NCI-H226 (cell line): Measurements from ENCODE around the gene TUFT1.

Experiments
- DNase-seq: peaks from one replicate; pipeline ENCODE4 v3.0.0-alpha.2; 2015

Gene TUFT1, protein sequence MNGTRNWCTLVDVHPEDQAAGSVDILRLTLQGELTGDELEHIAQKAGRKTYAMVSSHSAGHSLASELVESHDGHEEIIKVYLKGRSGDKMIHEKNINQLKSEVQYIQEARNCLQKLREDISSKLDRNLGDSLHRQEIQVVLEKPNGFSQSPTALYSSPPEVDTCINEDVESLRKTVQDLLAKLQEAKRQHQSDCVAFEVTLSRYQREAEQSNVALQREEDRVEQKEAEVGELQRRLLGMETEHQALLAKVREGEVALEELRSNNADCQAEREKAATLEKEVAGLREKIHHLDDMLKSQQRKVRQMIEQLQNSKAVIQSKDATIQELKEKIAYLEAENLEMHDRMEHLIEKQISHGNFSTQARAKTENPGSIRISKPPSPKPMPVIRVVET

DNA sequence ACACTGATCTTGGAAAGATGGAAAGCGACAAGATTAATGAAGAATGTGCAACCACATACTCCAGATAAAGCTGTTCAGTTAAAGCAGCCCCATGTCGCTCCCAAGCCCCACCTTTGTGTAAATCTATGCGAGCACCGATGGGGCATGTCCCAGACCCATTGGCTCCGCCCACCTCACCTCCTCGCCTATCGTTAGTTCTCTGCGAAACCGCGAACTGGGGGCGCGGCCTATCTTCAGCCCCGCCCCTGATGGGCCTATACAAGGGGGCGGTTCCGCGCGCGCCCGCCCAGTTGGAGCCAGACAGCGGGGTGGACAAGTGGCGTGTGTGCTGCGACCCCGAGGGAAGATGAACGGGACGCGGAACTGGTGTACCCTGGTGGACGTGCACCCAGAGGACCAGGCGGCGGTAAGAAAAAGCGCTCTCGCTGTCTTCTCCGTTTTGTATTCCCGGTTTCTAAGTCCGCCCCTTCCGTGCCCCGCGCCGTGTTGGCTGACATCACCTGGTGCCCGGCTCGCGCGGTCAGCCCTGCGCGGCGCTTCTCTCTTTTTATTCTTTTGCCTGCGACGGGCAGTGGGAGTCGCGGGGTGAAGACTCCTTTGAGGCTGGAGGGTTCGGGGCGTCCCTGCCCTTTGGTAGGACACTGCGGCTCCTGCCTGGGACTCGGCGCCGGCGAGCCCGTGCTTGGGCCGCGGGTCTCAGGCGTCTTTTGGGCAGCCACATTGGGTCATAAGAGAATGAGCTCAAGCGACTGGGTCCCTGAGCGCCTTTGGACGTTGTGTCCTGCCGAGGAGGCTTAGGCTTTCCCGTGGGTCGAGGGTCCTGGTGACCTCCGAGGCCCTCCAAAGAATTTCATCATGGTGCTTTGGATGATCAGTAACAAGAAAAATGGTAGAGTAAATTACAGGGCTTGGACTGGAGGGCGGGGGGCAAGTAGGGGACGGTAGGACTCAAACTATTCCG, at the start of gene TUFT1:
Gene TUFT1 (plus strand): TSS at position 289 of the 961 bp plus-strand sequence. CDS start 58 bp downstream, at position 347.
- DNase-seq: peak; percentile 91

DNA sequence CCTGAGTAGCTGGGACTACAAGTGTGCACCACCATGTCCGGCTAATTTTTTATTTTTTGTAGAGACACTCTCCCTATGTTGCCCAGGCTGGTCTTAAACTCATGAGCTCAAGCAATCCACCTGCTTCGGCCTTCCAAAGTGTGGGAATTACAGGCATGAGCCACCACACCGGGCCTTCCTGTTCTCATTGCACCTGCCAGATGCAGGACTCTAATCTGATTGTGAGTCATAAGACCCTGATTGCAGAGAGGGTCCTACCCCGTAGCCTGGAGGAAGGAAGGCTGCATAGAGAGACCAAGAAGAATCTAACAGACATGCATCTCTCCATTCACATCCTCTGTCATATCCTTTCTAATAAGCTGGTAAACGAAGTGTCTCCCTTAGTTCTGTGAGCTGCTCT, 48.5 kb upstream of the TUFT1 start:
- DNase-seq: no peak

- DNase-seq: no peak
Observed at GRCh38 chr1:151492120-151492519, 48.0 kb upstream of the TUFT1 start.

GRCh38 chr1:151493042-151493441, 47.1 kb upstream of the TUFT1 start:
- DNase-seq: no peak

DNA sequence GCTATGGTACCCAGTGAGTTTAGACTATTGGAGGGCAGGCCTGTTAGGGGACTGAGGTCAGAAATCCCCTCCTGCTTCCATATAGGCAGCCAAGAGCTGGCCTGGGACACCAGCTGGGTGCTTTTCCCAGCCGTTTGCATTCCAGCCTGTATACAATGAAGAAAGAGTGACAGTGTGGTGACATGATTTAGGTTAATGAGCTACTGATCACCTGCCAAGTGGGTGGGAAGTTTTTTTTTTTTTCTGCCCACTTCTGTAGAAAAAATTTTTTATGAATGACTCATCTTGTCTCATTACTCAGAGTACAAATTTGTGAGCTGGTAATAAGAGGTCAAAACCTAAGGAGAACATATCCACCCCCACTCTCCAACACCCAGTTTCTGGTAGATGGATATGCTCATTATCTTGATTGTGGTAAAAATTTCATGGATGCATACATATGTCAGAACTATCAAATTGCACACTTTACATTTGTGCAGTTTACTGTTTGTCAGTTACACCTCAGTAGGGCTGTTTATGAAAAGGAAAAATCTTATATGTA, 45.3 kb upstream of the TUFT1 start:
- peak; percentile 77 for DNase-seq

GRCh38 chr1:151495316-151495715, 44.8 kb upstream of the TUFT1 start:
- DNase-seq: peak; percentile 23

- DNase-seq: no peak
Observed at GRCh38 chr1:151499365-151499764, 40.7 kb upstream of the TUFT1 start.

- DNase-seq: no peak
Observed at GRCh38 chr1:151499930-151500329, 40.2 kb upstream of the TUFT1 start.

- no peak for DNase-seq
Observed at GRCh38 chr1:151501474-151501873, 38.6 kb upstream of the TUFT1 start.

DNA sequence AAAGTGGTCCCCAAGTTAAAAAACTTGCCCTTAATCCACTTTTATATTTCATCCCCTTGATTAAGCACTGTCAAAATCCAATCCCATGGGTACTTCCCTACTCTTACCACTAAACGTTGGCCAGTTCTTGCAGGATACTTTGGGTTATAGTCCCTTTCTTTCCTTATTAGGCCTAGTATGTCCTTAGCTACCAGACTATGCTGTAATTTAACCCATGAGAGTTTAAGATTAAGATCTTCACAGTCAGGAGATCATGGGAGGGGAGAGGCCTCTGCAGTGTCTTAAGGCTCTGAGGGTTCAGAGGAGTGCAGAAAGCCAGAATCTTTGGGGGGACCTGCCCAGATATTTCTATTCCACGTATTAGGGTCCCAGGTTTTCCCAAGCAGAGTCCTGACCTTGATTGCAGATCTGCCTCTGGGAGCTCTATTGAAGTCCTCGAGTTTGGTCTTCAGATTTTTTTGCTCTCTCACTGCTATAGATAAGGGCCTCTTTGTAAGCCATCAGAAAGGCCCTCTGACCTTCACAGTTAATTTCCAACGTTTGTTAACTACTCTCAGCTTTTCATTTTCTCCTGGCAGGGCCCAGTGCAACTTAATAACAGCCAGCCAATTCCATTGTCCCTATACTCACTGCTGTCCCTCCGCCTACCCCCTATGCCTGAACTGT, 37.9 kb upstream of the TUFT1 start:
- DNase-seq: no peak

- no peak for DNase-seq
Observed at GRCh38 chr1:151502859-151503780, 37.0 kb upstream of the TUFT1 start.

DNA sequence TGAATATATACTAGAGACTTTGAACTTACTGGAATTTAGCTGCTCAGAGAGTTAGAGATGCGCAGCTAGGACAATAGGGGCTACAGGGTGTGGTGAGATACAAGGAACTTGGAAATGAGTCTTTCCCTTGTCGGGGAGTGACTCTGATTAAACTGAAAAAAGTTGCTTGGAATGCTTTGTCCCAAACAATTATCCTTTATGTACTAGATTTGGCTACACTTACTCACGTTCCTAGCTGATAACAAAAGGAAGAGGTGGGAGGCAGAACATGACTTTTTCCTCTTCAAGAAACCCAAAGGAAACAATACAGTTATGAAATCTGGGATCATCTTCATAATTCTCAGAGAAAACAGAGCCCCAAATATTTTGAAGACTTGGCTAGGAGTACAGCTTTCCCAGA, 35.9 kb upstream of the TUFT1 start:
- DNase-seq: peak; percentile 26

DNA sequence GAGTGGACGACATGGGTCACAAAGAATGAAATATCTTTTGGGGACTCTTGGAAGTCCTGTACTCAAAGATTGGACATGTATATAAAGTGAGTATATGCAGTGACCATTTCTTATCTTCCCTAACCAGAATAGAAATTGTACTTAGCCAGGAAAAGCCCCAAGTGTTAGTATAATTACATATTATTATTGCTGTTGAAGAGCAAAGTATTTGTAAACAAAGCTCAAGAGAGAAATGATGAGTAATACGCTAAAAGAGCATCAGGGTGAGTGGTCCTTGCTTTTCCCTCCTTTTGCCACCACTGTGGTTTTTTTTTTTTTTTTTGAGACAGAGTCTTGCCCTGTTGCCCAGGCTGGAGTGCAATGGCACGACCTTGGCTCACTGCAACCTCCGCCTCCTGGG, 35.4 kb upstream of the TUFT1 start:
- DNase-seq: no peak

- DNase-seq: no peak
Observed at GRCh38 chr1:151508833-151509232, 31.3 kb upstream of the TUFT1 start.

- DNase-seq: no peak
Observed at GRCh38 chr1:151509350-151510019, 30.6 kb upstream of the TUFT1 start.

GRCh38 chr1:151510020-151510405, 30.1 kb upstream of the TUFT1 start:
- DNase-seq: no peak

- no peak for DNase-seq
Observed at GRCh38 chr1:151510614-151510956, 29.5 kb upstream of the TUFT1 start.

DNA sequence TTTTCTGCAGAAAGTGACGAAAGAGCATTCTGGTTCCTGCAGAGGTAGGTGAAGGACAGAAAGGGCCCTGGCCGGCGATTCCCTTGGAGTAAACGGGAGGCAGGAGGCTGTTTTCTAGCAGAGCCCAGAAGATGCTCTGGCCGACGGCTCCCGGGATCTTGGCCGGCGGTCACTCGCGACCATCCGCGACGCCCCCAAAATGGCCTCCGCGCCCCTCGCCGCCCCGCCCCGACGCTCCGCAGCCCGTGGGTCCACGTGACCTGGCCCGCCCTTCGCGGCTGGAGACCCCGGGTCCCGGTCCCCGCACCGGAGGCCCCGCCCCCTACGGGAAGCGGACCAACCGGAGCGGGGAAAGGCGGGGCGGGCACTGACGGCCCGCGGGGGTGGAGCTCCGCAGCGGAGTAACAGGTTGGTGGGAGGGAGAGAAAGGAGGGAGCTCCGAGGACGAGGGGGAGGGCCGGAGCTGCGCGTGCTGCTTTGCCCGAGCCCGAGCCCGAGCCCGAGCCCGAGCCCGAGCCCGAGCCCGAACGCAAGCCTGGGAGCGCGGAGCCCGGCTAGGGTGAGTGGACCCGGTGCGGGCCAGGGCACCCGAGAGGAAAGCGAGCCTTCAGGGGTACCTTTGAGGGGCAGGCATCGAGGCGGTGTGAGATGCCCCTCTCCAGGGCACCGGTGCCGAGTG, 29.0 kb upstream of the TUFT1 start, which contains the start of gene CGN:
Gene CGN (plus strand): TSS at position 431 of the 679 bp plus-strand sequence. CDS start 7,133 bp downstream, outside the sequence.
- peak; percentile 80 for DNase-seq

- peak; percentile 20 for DNase-seq
Observed at GRCh38 chr1:151511636-151512215, 28.4 kb upstream of the TUFT1 start.

- no peak for DNase-seq
Observed at GRCh38 chr1:151512326-151512725, 27.8 kb upstream of the TUFT1 start.
